Upper lobe of left lung (tissue), 6 donors: ENCODE measurements around the gene SAPCD1. TPM values are rescaled to one million over a fixed set of nuclear protein-coding genes. Genes with fewer than 3 reads are reported as not detected.
"Not testable (repeated sequence)": the region's sequence is repeated elsewhere in the genome, so short reads cannot be mapped to it uniquely, and the experiment has no call there.

Experiments
- ATAC-seq, 2 donors: fragments of 200-7000 bp; cut with Tn5 transposase; one replicate each; pipeline ENCODE4 v1.9.1; 2022; ENCODE audit warnings: mild to moderate bottlenecking in 2 of 2, moderate library complexity in 2 of 2; ENCODE audit not compliant: low FRiP score in 2 of 2
- DNase-seq, 2 donors: peaks; one replicate each; pipeline ENCODE4 v3.0.0-alpha.2; 2019 to 2020
- H3K27ac ChIP-seq, 4 donors: fragments of 200-600 bp; sonication (generic); one replicate each; pipeline ENCODE4 v1.5.1; 2016 to 2019
- H3K27me3 ChIP-seq, 4 donors: fragments of 200-600 bp; sonication (generic); one replicate each; pipeline ENCODE4 v1.5.1; 2017 to 2019
- H3K36me3 ChIP-seq, 4 donors: fragments of 200-600 bp; sonication (generic); one replicate each; pipeline ENCODE4 v1.5.1; 2016 to 2019
- H3K4me1 ChIP-seq, 4 donors: fragments of 200-600 bp; sonication (generic); one replicate each; pipeline ENCODE4 v1.5.1; 2018 to 2019
- H3K4me3 ChIP-seq, 4 donors: fragments of 200-600 bp; sonication (generic); one replicate each; pipeline ENCODE4 v1.5.1; 2017 to 2019; ENCODE audit warnings: mild to moderate bottlenecking in 2 of 4, moderate library complexity in 1 of 4
- H3K9me3 ChIP-seq, 4 donors: fragments of 200-600 bp; sonication (generic); one replicate each; pipeline ENCODE4 v1.5.1; 2018 to 2019
- EP300 ChIP-seq, 4 donors: sonication (generic); formaldehyde crosslinking; IDR thresholded peaks; one replicate each; pipeline ENCODE4 v1.5.1; 2017; ENCODE audit warnings: antibody characterized with exemption in 4 of 4, control low read depth in 2 of 4
- POLR2A ChIP-seq, 4 donors: fragments of 450-650 bp; IDR thresholded peaks; one replicate each; pipeline ENCODE4 v1.5.1; 2016 to 2017; ENCODE audit warnings: antibody characterized with exemption in 4 of 4, mild to moderate bottlenecking in 2 of 4
- POLR2AphosphoS5 ChIP-seq, 2 donors: sonication (generic); formaldehyde crosslinking; IDR thresholded peaks; one replicate each; pipeline ENCODE4 v1.5.1; 2017; ENCODE audit warnings: antibody characterized with exemption in 2 of 2
- WGBS, 2 donors: methylation state at CpG; one replicate each; pipeline ENCODE4 v1.1.5; 2017 to 2018; 5-methylcytosine and 5-hydroxymethylcytosine counted together
- total RNA-seq, 6 donors: library from RNA; depleted of rRNA in 4 of 6; stranded (reverse); fragments of >200 nt in 4 of 6; gene quantifications; one replicate each; pipeline versions ENCODE4 v1.1.0 to v1.2.1, GENCODE V29; 2016 to 2021
- TF ChIP-seq, protein P1 (sequence below), 6 experiments: fragments of 450-650 bp in 4 of 6; fragments of 200-600 bp in 2 of 6; sonication (generic) in 2 of 6; IDR thresholded peaks; one replicate each; pipeline ENCODE4 v1.5.1; 2016 to 2019; ENCODE audit warnings: antibody characterized with exemption in 6 of 6
- donor health status: DM: no; HTN: no; CAD: no; lungs with moderate emphysema.
- donor health status: DM: no; HTN: yes; CAD: no; lungs with severe emphysema.

The SAPCD1 gene
- total RNA-seq, 6 donors from 2014 or later: 1.1 to 15.7 (median 5.3) TPM

DNA sequence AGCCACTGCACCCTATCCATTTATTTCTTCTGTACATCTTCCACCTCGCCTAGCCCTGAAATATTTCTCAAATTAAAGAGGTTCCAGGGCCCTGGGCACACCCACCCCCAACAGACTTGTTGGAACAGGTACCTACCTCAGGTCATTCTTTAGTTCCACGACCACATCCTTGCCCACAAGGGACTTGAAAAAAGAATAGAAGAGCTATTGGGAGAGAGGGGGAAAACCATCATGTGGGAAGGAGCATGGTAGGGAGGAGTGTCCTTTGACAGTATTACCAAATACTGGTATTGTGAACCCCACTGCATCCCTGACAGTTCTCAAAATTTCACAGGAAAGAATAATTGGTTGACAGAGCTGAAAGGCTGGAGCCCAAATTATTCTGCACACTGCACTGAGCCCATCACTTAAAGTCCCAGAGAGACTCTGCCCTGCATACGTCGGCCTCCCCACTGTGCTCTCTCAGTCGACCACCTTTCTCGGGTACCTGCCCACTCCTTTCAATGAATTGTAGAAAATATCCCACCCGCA, 43.5 kb downstream of the SAPCD1 start:
- Histone ChIP-seq H3K27me3 (no peaks in the 10 kb centered on the region), H3K36me3 (peaks cover 0 to 20% (median 10%) of the 10 kb centered on the region in 4 donors), H3K27ac (peak overlapping the region; percentile 87 to 98 (median 92)), H3K9me3 (no peaks in the 10 kb centered on the region), H3K4me1 (peaks cover 13 to 15% (median 14%) of the 10 kb centered on the region in 4 donors), H3K4me3 (peak overlapping the region; percentile 50 to 66 (median 58))
- DNase-seq: no peak
- WGBS, 2 donors: 15 to 16% methylated on average over 7 of the region's 7 CpGs
- peak in 1 of 2 donors; percentile 20 for ATAC-seq
- TF ChIP-seq, protein P1, sequence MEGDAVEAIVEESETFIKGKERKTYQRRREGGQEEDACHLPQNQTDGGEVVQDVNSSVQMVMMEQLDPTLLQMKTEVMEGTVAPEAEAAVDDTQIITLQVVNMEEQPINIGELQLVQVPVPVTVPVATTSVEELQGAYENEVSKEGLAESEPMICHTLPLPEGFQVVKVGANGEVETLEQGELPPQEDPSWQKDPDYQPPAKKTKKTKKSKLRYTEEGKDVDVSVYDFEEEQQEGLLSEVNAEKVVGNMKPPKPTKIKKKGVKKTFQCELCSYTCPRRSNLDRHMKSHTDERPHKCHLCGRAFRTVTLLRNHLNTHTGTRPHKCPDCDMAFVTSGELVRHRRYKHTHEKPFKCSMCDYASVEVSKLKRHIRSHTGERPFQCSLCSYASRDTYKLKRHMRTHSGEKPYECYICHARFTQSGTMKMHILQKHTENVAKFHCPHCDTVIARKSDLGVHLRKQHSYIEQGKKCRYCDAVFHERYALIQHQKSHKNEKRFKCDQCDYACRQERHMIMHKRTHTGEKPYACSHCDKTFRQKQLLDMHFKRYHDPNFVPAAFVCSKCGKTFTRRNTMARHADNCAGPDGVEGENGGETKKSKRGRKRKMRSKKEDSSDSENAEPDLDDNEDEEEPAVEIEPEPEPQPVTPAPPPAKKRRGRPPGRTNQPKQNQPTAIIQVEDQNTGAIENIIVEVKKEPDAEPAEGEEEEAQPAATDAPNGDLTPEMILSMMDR (IDR thresholded peaks at IDR 0.05): no peak
- TF ChIP-seq EP300 (IDR thresholded peaks at IDR 0.05) (no peak), POLR2AphosphoS5 (IDR thresholded peaks at IDR 0.05) (no peak)

GRCh38 chr6:31806470-31807272, 44.2 kb downstream of the SAPCD1 start, which contains the start of gene LSM2:
Gene LSM2 (minus strand): TSS chr6:31806966. CDS start chr6:31806757, 209 bp downstream.
- H3K4me1 ChIP-seq: peaks cover 13 to 15% (median 14%) of the 10 kb centered on the region in 4 donors
- no peaks in the 10 kb centered on the region for H3K9me3 ChIP-seq
- TF ChIP-seq EP300 (IDR thresholded peaks at IDR 0.05) (peak in 1 of 4 donors; percentile 55), POLR2A (IDR thresholded peaks at IDR 0.05) (peak in 3 of 4 donors; percentile 43 to 87 (median 86)), POLR2AphosphoS5 (IDR thresholded peaks at IDR 0.05) (peak; percentile 90 to 97)
- TF ChIP-seq, protein P1 (IDR thresholded peaks at IDR 0.05): peak in 3 of 6 experiments; percentile 31 to 49 (median 33)
- no peaks in the 10 kb centered on the region for H3K27me3 ChIP-seq
- DNase-seq (peak; percentile 99), ATAC-seq (peak; percentile 98 to 100)
- whole genome bisulfite sequencing, 2 donors: 0% methylated on average over 40 to 51 of the region's 51 CpGs
- peak within 1 kb of the TSS; percentile 87 to 98 (median 92) for H3K27ac ChIP-seq
- peak within 1 kb of the TSS; percentile 50 to 66 (median 58) for H3K4me3 ChIP-seq
- peaks cover 0 to 15% (median 7%) of the 10 kb centered on the region in 4 donors for H3K36me3 ChIP-seq

DNA sequence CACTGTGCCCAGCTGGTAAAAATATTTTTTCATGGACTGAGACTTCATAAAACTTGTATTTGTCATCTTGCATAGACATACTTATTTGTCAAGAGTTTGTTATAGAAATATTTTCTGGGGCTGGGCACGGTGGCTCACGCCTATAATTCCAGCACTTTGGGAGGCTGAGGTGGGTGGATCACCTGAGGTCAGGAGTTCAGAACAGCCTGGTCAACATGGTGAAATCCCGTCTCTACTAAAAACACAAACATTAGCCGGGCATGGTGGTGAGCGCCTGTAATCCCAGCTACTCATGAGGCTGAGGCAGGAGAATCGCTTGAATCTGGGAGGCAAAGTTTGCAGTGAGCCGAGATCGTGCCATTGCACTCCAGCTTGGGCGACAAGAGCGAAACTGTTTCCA, 46.1 kb downstream of the SAPCD1 start:
- DNase-seq, H3K36me3 ChIP-seq, H3K27ac ChIP-seq, H3K9me3 ChIP-seq, ATAC-seq, H3K27me3 ChIP-seq, H3K4me3 ChIP-seq: not testable (repeated sequence)
- 91 to 92% methylated on average over 10 of the region's 10 CpGs for WGBS, 2 donors
- peaks cover 18 to 25% (median 22%) of the 10 kb centered on the region in 4 donors for H3K4me1 ChIP-seq

DNA sequence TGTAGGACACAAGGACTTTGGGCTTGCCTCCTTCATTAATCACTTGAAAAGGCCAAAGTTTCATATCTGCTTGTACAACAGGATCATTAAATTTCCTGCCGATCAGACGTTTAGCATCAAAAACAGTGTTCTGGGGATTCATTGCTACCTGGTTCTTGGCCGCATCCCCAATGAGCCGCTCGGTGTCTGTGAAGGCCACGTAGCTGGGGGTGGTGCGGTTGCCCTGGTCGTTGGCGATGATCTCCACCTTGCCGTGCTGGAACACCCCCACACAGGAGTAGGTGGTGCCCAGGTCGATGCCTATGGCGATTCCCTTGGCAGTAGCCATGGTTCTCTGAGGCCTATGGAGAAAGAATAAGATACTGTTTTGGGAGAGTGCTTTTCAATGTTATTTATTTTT, 49.2 kb downstream of the SAPCD1 start:
- H3K4me1 ChIP-seq: peaks cover 16 to 27% (median 17%) of the 10 kb centered on the region in 4 donors
- no peak overlapping the region for H3K4me3 ChIP-seq
- no peak for ATAC-seq
- TF ChIP-seq POLR2A (IDR thresholded peaks at IDR 0.05): no peak
- TF ChIP-seq, protein P1 (IDR thresholded peaks at IDR 0.05): no peak
- TF ChIP-seq POLR2AphosphoS5 (IDR thresholded peaks at IDR 0.05): no peak
- TF ChIP-seq EP300 (IDR thresholded peaks at IDR 0.05): no peak
- 96 to 100% methylated on average over 5 to 12 of the region's 12 CpGs for WGBS, 2 donors
- H3K9me3 ChIP-seq: no peaks in the 10 kb centered on the region
- no peaks in the 10 kb centered on the region for H3K36me3 ChIP-seq
- no peak overlapping the region for H3K27ac ChIP-seq
- DNase-seq: no peak
- no peaks in the 10 kb centered on the region for H3K27me3 ChIP-seq

DNA sequence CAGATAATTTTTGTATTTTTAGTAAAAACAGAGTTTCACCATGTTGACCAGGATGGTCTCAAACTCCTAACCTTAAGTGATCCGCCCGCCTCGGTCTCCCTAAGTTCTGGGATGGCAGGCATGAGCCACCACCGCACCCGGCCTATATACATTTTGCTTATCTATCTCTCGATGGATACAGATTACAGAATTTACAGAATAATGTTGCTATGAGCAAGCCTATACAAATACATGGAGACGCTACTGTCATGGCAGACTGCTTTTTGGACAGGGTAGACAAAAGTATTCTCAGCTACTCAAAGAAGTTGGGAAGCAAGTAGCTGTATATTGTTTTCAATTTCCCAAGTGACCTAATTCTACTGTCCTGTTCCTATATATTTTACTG, 51.0 kb downstream of the SAPCD1 start:
- Histone ChIP-seq H3K4me1 (peaks cover 20 to 27% (median 23%) of the 10 kb centered on the region in 4 donors), H3K36me3 (no peaks in the 10 kb centered on the region), H3K4me3 (peak overlapping the region in 1 of 4 donors; percentile 73), H3K27ac (peak overlapping the region; percentile 93 to 100 (median 97)), H3K9me3 (no peaks in the 10 kb centered on the region), H3K27me3 (no peaks in the 10 kb centered on the region)
- DNase-seq (no peak), ATAC-seq (no peak)
- TF ChIP-seq, protein P1 (IDR thresholded peaks at IDR 0.05): no peak
- TF ChIP-seq EP300 (IDR thresholded peaks at IDR 0.05) (no peak), POLR2A (IDR thresholded peaks at IDR 0.05) (no peak), POLR2AphosphoS5 (IDR thresholded peaks at IDR 0.05) (no peak)
- 94 to 95% methylated on average over 7 of the region's 7 CpGs for WGBS, 2 donors
